MM.1S (cell line): ENCODE results near the gene ACER2.
"Not testable (repeated sequence)": the region's sequence is repeated elsewhere in the genome, so short reads cannot be mapped to it uniquely, and the experiment has no call there.

Experiments
- DNase-seq: peaks from one replicate; pipeline ENCODE4 v3.0.0-alpha.2; 2015
- H2AFZ ChIP-seq: fragments of 300-600 bp; sonication (generic); 2 replicates; pipeline ENCODE4 v1.6.0; 2016; ENCODE audit warnings: antibody characterized with exemption, low read length
- H3F3A ChIP-seq: fragments of 300-600 bp; sonication (generic); 2 replicates; pipeline ENCODE4 v1.6.1; 2016; ENCODE audit warnings: mild to moderate bottlenecking, antibody characterized with exemption, low read length, moderate library complexity, mixed read lengths; ENCODE audit not compliant: insufficient read depth
- H3K27ac ChIP-seq: fragments of 300-600 bp; sonication (generic); 2 replicates; pipeline ENCODE4 v1.5.1; 2016; ENCODE audit warnings: mild to moderate bottlenecking, low read length
- H3K27me3 ChIP-seq: fragments of 300-600 bp; sonication (generic); replicated peaks from 2 replicates; pipeline ENCODE4 v1.6.0; 2016; ENCODE audit warnings: low read length; ENCODE audit not compliant: insufficient read depth
- H3K36me3 ChIP-seq: fragments of 300-600 bp; sonication (generic); replicated peaks from 2 replicates; pipeline ENCODE4 v1.6.1; 2016; ENCODE audit warnings: mild to moderate bottlenecking, low read length, mixed read lengths; ENCODE audit not compliant: insufficient read depth
- H3K4me1 ChIP-seq: fragments of 300-600 bp; sonication (generic); 2 replicates; pipeline ENCODE4 v1.6.1; 2016; ENCODE audit warnings: low read length, mixed read lengths
- H3K4me2 ChIP-seq: fragments of 300-600 bp; sonication (generic); 2 replicates; pipeline ENCODE4 v1.6.0; 2016; ENCODE audit warnings: low read depth, low read length
- H3K4me3 ChIP-seq: fragments of 300-600 bp; sonication (generic); 2 replicates; pipeline ENCODE4 v1.5.1; 2016; ENCODE audit warnings: low read length, mixed read lengths
- H3K79me2 ChIP-seq: fragments of 300-600 bp; sonication (generic); 2 replicates; pipeline ENCODE4 v1.6.1; 2016; ENCODE audit warnings: mixed run types, low read length, mixed read lengths
- H3K9ac ChIP-seq: fragments of 300-600 bp; sonication (generic); 2 replicates; pipeline ENCODE4 v1.6.1; 2016; ENCODE audit warnings: low read length, mixed read lengths
- H3K9me2 ChIP-seq: fragments of 300-600 bp; sonication (generic); replicated peaks from 2 replicates; pipeline ENCODE4 v1.6.1; 2016; ENCODE audit warnings: mild to moderate bottlenecking, low read length, mixed read lengths; ENCODE audit not compliant: insufficient read depth
- H3K9me3 ChIP-seq: fragments of 300-600 bp; sonication (generic); replicated peaks from 2 replicates; pipeline ENCODE4 v1.6.1; 2016; ENCODE audit warnings: mild to moderate bottlenecking, low read length, mixed read lengths; ENCODE audit not compliant: insufficient read depth
- H4K20me1 ChIP-seq: fragments of 300-600 bp; sonication (generic); 2 replicates; pipeline ENCODE4 v1.6.1; 2016; ENCODE audit warnings: mild to moderate bottlenecking, low read length, moderate library complexity, mixed read lengths; ENCODE audit not compliant: insufficient read depth
- CTCF ChIP-seq: fragments of 300-600 bp; sonication (generic); IDR thresholded peaks from 2 replicates; pipeline ENCODE4 v1.5.1; 2016; ENCODE audit warnings: antibody characterized with exemption, low read length, mixed read lengths
- EZH2 ChIP-seq: fragments of 300-600 bp; sonication (generic); optimal IDR thresholded peaks from 2 replicates; pipeline ENCODE3; 2017; ENCODE audit warnings: low read depth, mild to moderate bottlenecking, antibody characterized with exemption, low read length, mixed read lengths
- EZH2phosphoT487 ChIP-seq: fragments of 300-600 bp; sonication (generic); IDR thresholded peaks from 2 replicates; pipeline ENCODE4 v1.6.1; 2018; ENCODE audit warnings: antibody characterized with exemption, low read length

The ACER2 gene

GRCh38 chr9:19387317-19387716, 21.5 kb upstream of the ACER2 start:
- H3K4me3 ChIP-seq = no peak overlapping the region
- H3K27me3 ChIP-seq = no peaks in the 10 kb centered on the region
- H3K9me3 ChIP-seq = no peaks in the 10 kb centered on the region
- no peak overlapping the region for H3K27ac ChIP-seq
- H3K9ac ChIP-seq = no peak overlapping the region
- H3K4me1 ChIP-seq = no peaks in the 10 kb centered on the region
- no peaks in the 10 kb centered on the region for H3K79me2 ChIP-seq
- H3K36me3 ChIP-seq = no peaks in the 10 kb centered on the region
- no peak for DNase-seq
- H3K9me2 ChIP-seq = no peaks in the 10 kb centered on the region
- H3K4me2 ChIP-seq = no peak overlapping the region
- no peak overlapping the region for H2AFZ ChIP-seq
- no peaks in the 10 kb centered on the region for H4K20me1 ChIP-seq
- TF ChIP-seq EZH2phosphoT487 (no peak), EZH2 (no peak), CTCF (no peak)
- no peaks in the 10 kb centered on the region for H3F3A ChIP-seq

- H3K9me3 ChIP-seq, H3K27me3 ChIP-seq, H3K9me2 ChIP-seq, H3K79me2 ChIP-seq, H3F3A ChIP-seq, H3K4me1 ChIP-seq, H3K9ac ChIP-seq, H4K20me1 ChIP-seq, H3K27ac ChIP-seq, H2AFZ ChIP-seq, DNase-seq, H3K4me3 ChIP-seq, H3K36me3 ChIP-seq, H3K4me2 ChIP-seq: not testable (repeated sequence)
Measured at GRCh38 chr9:19389539-19389938, 19.3 kb upstream of the ACER2 start.

- no peaks in the 10 kb centered on the region for H3K36me3 ChIP-seq
- H3K27ac ChIP-seq = no peak overlapping the region
- H3F3A ChIP-seq = no peaks in the 10 kb centered on the region
- no peaks in the 10 kb centered on the region for H4K20me1 ChIP-seq
- TF ChIP-seq EZH2phosphoT487 = no peak
- TF ChIP-seq EZH2 = no peak
- TF ChIP-seq CTCF = no peak
- H3K4me3 ChIP-seq = no peak overlapping the region
- H3K27me3 ChIP-seq = no peaks in the 10 kb centered on the region
- H3K9me3 ChIP-seq = no peaks in the 10 kb centered on the region
- no peak overlapping the region for H2AFZ ChIP-seq
- no peak overlapping the region for H3K9ac ChIP-seq
- no peaks in the 10 kb centered on the region for H3K9me2 ChIP-seq
- H3K4me2 ChIP-seq = no peak overlapping the region
- H3K4me1 ChIP-seq = no peaks in the 10 kb centered on the region
- DNase-seq = no peak
- H3K79me2 ChIP-seq = no peaks in the 10 kb centered on the region
Measured at GRCh38 chr9:19397845-19398244, 11.0 kb upstream of the ACER2 start.

- H3K27ac ChIP-seq, DNase-seq, H4K20me1 ChIP-seq, H3K4me2 ChIP-seq, H3K9ac ChIP-seq, H3K4me3 ChIP-seq, H3K9me2 ChIP-seq, H3K27me3 ChIP-seq, H2AFZ ChIP-seq, H3K79me2 ChIP-seq, H3K36me3 ChIP-seq, H3K4me1 ChIP-seq, H3K9me3 ChIP-seq, H3F3A ChIP-seq: not testable (repeated sequence)
Measured at GRCh38 chr9:19403231-19403630, 5.6 kb upstream of the ACER2 start.
